Lung (tissue), 12 donors: ENCODE results near the gene GRIK2. TPM values are rescaled to one million over a fixed set of nuclear protein-coding genes. Genes with fewer than 3 reads are reported as not detected.

Experiments
- ATAC-seq: fragments of 200-7000 bp; cut with Tn5 transposase; one replicate; pipeline ENCODE4 v1.9.1; 2020; ENCODE audit warnings: moderate number of reproducible peaks; ENCODE audit not compliant: insufficient read depth, low FRiP score
- DNase-seq, 3 donors: peaks; one replicate each; pipeline ENCODE4 v3.0.0-alpha.2; 2013 to 2017
- H3K27ac ChIP-seq, 2 donors: one replicate each; pipeline ENCODE4 v1.5.1; 2013; ENCODE audit warnings: mild to moderate bottlenecking in 2 of 2, moderate library complexity in 2 of 2, control low read depth in 1 of 2, inconsistent platforms in 1 of 2, low read depth in 1 of 2, low read length in 1 of 2
- H3K27me3 ChIP-seq, 3 donors: one replicate each; pipeline ENCODE4 v1.5.1; 2013; ENCODE audit warnings: low read length in 2 of 3; ENCODE audit not compliant: control insufficient read depth in 3 of 3, insufficient read depth in 3 of 3
- H3K36me3 ChIP-seq, 4 donors: one replicate each; pipeline ENCODE4 v1.5.1; 2013; ENCODE audit warnings: low read length in 4 of 4, mild to moderate bottlenecking in 1 of 4, moderate library complexity in 1 of 4; ENCODE audit not compliant: control insufficient read depth in 4 of 4, insufficient read depth in 4 of 4
- H3K4me1 ChIP-seq, 5 donors: one replicate each; pipeline ENCODE4 v1.5.1; 2013; ENCODE audit warnings: low read length in 5 of 5, mild to moderate bottlenecking in 2 of 5, moderate library complexity in 1 of 5; ENCODE audit not compliant: control insufficient read depth in 5 of 5, insufficient read depth in 5 of 5
- H3K4me3 ChIP-seq: one replicate; pipeline ENCODE4 v1.5.1; 2013; ENCODE audit warnings: mild to moderate bottlenecking, control low read depth, moderate library complexity
- H3K9ac ChIP-seq, 2 donors: one replicate each; pipeline ENCODE4 v1.5.1; 2013; ENCODE audit warnings: low read length in 2 of 2, control low read depth in 1 of 2; ENCODE audit not compliant: insufficient read depth in 1 of 2
- H3K9me3 ChIP-seq, 4 donors: one replicate each; pipeline ENCODE4 v1.5.1; 2013; ENCODE audit warnings: low read length in 3 of 4, mild to moderate bottlenecking in 1 of 4, moderate library complexity in 1 of 4; ENCODE audit not compliant: control insufficient read depth in 4 of 4, insufficient read depth in 3 of 4
- CTCF ChIP-seq: IDR thresholded peaks from 2 replicates; pipeline ENCODE4 v1.5.1; 2012; ENCODE audit warnings: mild to moderate bottlenecking; ENCODE audit errors: control extremely low read depth, extremely low read depth
- WGBS, 2 donors: extraction: QIAGEN DNeasy Blood & Tissue Kit; methylation state at CpG; one replicate each; pipeline ENCODE4 v1.1.7; 2013; 5-methylcytosine and 5-hydroxymethylcytosine counted together
- polyA plus RNA-seq, 2 donors: library from polyadenylated mRNA; stranded (reverse); fragments of 200-250 nt; gene quantifications; one replicate each; pipeline ENCODE4 v1.2.1, GENCODE V29; 2013
- total RNA-seq, 2 donors: library from RNA; depleted of rRNA in 1 of 2; stranded (reverse); fragments of >200 nt in 1 of 2; gene quantifications; one replicate each; pipeline ENCODE4 v1.2.1, GENCODE V29; 2014 to 2021
- donor health status: control.
- donor health status: control.
- donor health status: Bipolar disorder and iron deficiency.
- donor health status: healthy.
- donor health status: DM: yes; HTN: yes; CAD: no.

Gene GRIK2
- total and polyA plus RNA-seq, 4 donors, result 0.09 to 5.1 (median 0.67) TPM

DNA sequence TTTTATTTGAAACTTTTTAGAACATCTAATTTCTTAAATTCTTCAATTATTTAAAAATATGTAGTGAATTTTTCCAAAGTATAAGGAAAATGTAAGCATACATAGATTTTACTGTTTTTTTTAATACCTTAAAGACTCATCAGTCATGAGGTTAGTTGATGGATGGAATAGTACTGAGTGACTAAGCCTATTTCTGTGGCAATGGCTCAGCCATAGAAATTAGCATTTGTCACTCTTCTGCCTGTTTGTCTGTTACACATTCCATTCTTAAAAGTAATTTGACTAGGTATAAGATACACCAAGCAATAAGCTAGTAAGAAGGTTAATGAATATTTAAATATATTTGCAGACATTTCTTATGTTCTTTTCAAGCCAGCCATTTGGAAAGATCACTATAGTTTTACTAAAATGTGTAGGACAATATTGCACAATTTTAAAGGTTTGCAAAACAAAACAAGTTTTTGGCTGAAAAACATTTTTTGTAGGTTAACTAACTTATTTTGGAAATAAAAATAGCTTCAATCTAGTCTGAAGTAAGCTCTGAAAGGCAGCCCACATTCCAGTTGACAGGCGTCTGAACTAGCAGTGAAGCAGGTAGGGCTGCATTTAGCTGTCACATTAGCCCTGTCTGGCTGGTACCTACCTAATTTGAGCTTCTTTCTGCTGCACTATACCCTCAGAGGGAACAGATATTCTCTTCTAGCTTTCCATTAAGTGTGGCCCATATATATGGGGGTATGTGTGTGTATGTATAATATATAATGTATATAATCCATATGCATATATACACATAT is 385.7 kb downstream of the GRIK2 start:
- Histone ChIP-seq H3K4me3 (no peak overlapping the region), H3K4me1 (no peaks in the 10 kb centered on the region), H3K27ac (no peak overlapping the region), H3K36me3 (no peaks in the 10 kb centered on the region), H3K9ac (no peak overlapping the region), H3K9me3 (no peaks in the 10 kb centered on the region), H3K27me3 (no peaks in the 10 kb centered on the region)
- DNase-seq (no peak), ATAC-seq (no peak)
- TF ChIP-seq CTCF, result no peak
- 86 to 94% methylated on average over 1 of the region's 1 CpG for WGBS, 2 donors

DNA sequence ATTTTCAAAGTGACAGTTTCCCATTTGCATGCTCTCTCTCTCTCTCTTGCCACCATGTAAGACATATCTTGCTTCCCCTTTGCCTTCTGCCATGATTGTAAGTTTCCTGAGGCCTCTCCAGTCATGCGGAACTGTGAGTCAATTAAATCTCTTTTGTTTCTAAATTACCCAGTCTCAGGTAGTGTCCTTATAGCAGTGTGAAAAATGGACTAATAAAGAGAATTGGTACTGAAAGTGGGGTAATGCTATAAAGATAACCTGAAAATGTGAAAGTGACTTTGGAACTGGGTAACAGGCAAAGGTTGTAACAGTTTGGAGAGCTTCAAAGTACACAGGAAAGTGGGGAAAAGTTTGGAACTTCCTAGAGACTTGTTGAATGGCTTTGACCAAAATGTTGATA is 389.8 kb downstream of the GRIK2 start:
- H3K9ac ChIP-seq, result no peak overlapping the region
- H3K27me3 ChIP-seq, result no peaks in the 10 kb centered on the region
- WGBS, 2 donors, result 92 to 97% methylated on average over 1 of the region's 1 CpG
- H3K4me3 ChIP-seq, result no peak overlapping the region
- H3K36me3 ChIP-seq, result no peaks in the 10 kb centered on the region
- no peaks in the 10 kb centered on the region for H3K4me1 ChIP-seq
- H3K27ac ChIP-seq, result no peak overlapping the region
- H3K9me3 ChIP-seq, result no peaks in the 10 kb centered on the region
- ATAC-seq (no peak), DNase-seq (no peak)
- no peak for TF ChIP-seq CTCF

DNA sequence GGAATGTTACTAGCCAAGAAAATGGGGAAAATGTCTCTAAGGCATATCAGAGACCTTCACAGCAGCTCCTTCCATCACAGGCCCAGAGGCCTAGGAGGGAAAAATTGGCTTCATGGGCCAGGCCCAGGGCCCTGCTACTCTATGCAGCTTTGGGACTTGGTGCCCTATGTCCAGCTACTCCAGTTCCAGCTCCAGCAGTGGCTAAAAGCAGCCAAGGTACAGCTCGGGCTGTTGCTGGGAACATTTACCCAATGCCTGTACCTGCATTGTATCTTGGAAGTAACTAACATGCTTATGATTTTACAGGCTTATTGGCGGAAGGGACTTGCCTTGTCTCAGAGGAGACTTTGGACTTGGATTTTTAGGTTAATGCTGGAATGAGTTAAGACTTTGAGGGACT is 390.6 kb downstream of the GRIK2 start:
- DNase-seq (no peak), ATAC-seq (no peak)
- no peaks in the 10 kb centered on the region for H3K36me3 ChIP-seq
- WGBS, 2 donors, result 69 to 89% methylated on average over 2 of the region's 2 CpGs
- H3K9me3 ChIP-seq, result no peaks in the 10 kb centered on the region
- no peak overlapping the region for H3K9ac ChIP-seq
- TF ChIP-seq CTCF, result no peak
- H3K27ac ChIP-seq, result no peak overlapping the region
- no peaks in the 10 kb centered on the region for H3K27me3 ChIP-seq
- no peak overlapping the region for H3K4me3 ChIP-seq
- no peaks in the 10 kb centered on the region for H3K4me1 ChIP-seq

DNA sequence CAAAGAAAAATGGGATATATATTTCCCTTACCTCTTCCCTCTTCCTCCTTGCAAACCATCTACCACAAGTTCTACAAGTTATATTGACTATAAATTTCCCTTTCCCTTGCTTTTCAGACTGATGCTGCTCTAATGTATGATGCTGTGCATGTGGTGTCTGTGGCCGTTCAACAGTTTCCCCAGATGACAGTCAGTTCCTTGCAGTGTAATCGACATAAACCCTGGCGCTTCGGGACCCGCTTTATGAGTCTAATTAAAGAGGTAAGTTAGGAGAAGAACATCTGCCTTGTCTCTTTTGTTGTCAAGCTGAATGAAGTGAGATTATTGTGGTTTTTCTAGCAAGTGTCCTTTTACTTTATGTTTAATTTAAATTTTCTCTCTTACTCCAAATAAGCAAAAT is 406.0 kb downstream of the GRIK2 start:
- H3K9ac ChIP-seq, result no peak overlapping the region
- no peak overlapping the region for H3K4me3 ChIP-seq
- no peak for DNase-seq
- TF ChIP-seq CTCF, result no peak
- no peaks in the 10 kb centered on the region for H3K36me3 ChIP-seq
- peaks cover 0 to 2% (median 0%) of the 10 kb centered on the region in 4 donors for H3K9me3 ChIP-seq
- 90 to 91% methylated on average over 5 of the region's 5 CpGs for WGBS, 2 donors
- ATAC-seq, result no peak
- H3K4me1 ChIP-seq, result no peaks in the 10 kb centered on the region
- no peaks in the 10 kb centered on the region for H3K27me3 ChIP-seq
- H3K27ac ChIP-seq, result no peak overlapping the region
